Gastroesophageal sphincter (tissue), 3 donors: Measurements from ENCODE around the gene MTUS2.

Experiments used
- CTCF ChIP-seq, 4 experiments: fragments of 200-600 bp in 2 of 4; fragments of 450-650 bp in 2 of 4; sonication (generic) in 1 of 4; IDR thresholded peaks; one replicate each; pipeline ENCODE4 v1.5.1; 2017 to 2019; ENCODE audit warnings: antibody characterized with exemption in 4 of 4, mild to moderate bottlenecking in 2 of 4, moderate library complexity in 2 of 4
- POLR2A ChIP-seq, 2 donors: fragments of 450-650 bp; IDR thresholded peaks; one replicate each; pipeline ENCODE4 v1.6.1; 2017; ENCODE audit warnings: antibody characterized with exemption in 2 of 2, mild to moderate bottlenecking in 2 of 2, moderate library complexity in 1 of 2
- POLR2AphosphoS5 ChIP-seq: sonication (generic); formaldehyde crosslinking; IDR thresholded peaks from one replicate; pipeline ENCODE4 v1.6.1; 2017; ENCODE audit warnings: antibody characterized with exemption

DNA sequence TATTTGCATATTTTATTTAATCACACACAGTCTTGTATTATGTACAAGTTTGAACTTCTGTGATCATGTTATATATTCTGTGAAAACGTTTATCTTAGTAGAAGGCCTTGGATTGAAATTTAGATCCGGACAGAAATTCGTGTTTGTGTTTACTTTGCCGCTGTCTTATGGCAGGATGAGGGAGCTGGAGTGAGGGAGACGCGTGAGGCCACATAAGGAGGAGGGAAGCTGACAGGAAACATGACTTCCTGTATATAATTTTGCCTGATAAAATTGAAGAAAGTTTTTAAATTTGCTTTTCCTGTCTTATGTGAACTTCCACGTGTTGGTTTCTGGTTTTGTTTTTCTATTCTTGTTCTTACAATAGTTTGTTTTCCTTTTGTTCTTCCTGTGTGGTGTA is 200.2 kb downstream of the MTUS2 start:
- TF ChIP-seq CTCF (IDR thresholded peaks at IDR 0.05) (no peak), POLR2AphosphoS5 (no peak), POLR2A (IDR thresholded peaks at IDR 0.05) (no peak)
